ENCODE measurements around the gene PAXIP1. TPM values are rescaled to one million over a fixed set of nuclear protein-coding genes. Genes with fewer than 3 reads are reported as not detected.

PAXIP1 gene
- total and polyA plus RNA-seq, 9 donors: 7.9 to 14.9 (median 10.3) TPM

DNA sequence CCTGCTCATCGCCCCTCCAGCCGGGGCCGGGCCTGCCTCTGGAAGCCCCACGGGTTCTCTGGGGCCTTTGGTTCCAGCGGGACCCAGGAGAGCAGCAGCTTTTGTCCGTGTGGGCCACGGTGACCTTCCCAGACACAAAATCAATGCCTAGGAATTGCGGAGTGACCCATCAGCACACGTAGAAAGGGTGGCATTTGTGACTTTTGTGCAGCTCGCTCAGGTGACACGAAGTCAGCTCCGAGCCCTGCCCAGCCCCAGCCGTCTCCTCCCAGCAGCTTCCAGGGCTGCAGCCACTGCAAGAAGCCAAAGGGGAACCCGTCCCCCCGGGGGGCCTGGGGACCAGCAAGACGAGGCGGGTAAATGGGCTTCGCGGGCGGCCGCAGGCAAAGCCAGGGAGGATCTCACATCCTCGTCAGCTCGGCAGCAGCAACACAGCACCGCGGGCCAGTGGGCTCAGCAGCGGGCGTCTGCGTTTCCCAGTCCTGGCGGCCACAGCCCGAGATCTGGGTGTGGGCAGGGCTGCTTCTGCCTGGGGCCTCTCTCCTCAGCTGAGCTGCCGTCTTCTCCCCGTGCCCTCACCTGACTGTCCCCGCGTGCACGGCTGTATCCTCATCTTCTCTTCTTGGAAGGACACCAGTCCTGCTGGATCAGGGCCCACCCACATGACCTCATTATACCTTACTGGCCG is 88.5 kb downstream of the PAXIP1 start:
- no peaks in the 10 kb centered on the region for H3K4me1 ChIP-seq (ENCODE audit: insufficient read depth)
- peak in 1 of 5 donors; percentile 27 for DNase-seq
- intact Hi-C loops (cut with DNase I): loop anchor here in 1 of 4 donors (10.0 kb wide), 1 partner anchor 860 kb away; no protein-coding TSS in a partner anchor
- H3K4me3 ChIP-seq: no peak overlapping the region
- TF ChIP-seq, protein P1, sequence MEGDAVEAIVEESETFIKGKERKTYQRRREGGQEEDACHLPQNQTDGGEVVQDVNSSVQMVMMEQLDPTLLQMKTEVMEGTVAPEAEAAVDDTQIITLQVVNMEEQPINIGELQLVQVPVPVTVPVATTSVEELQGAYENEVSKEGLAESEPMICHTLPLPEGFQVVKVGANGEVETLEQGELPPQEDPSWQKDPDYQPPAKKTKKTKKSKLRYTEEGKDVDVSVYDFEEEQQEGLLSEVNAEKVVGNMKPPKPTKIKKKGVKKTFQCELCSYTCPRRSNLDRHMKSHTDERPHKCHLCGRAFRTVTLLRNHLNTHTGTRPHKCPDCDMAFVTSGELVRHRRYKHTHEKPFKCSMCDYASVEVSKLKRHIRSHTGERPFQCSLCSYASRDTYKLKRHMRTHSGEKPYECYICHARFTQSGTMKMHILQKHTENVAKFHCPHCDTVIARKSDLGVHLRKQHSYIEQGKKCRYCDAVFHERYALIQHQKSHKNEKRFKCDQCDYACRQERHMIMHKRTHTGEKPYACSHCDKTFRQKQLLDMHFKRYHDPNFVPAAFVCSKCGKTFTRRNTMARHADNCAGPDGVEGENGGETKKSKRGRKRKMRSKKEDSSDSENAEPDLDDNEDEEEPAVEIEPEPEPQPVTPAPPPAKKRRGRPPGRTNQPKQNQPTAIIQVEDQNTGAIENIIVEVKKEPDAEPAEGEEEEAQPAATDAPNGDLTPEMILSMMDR (IDR thresholded peaks at IDR 0.05): no peak
- no peak overlapping the region for H3K27ac ChIP-seq
- H3K27me3 ChIP-seq: no peaks in the 10 kb centered on the region
- no peaks in the 10 kb centered on the region for H3K36me3 ChIP-seq
- H3K9me3 ChIP-seq: no peaks in the 10 kb centered on the region
- WGBS, 3 donors: 32 to 72% (median 36%) methylated on average over 30 to 36 of the region's 36 CpGs

DNA sequence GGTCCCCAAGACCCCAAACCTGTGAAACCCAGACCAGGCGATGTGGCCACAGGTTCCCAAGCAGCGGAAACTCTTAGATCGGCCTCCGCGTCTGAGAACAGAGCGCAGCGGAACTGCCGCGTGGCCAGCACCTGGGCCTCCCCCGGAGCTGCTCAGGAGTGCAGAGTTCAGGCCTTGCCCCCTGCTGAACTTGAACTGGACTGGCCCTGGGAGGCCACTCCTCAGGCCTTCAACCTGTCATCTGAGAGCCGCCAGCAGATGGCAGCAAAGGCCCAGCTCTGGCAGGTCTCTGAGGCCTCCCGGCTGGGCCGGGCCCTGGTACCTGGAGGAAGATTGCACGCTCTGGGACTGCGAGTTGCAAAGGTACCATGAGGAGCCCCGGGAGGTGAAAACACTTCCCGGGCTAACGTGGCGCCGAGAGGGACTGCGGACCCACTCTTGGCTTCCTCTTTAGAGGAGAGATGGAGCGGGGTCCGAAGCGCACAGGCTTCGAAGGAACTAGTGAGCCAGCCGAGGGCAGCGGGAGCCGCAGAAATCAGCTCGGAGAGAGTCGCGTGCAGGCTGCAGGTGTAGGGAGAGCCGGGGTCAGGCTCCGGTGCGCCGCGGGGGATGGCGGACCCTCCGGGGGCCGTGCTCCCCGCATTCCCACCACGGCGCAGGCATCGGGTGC is 89.2 kb downstream of the PAXIP1 start:
- intact Hi-C loops (cut with DNase I): loop anchor here in 1 of 4 donors (10.0 kb wide), 1 partner anchor 861 kb away; no protein-coding TSS in a partner anchor
- no peak for TF ChIP-seq POLR2A (IDR thresholded peaks at IDR 0.05)
- TF ChIP-seq EP300 (IDR thresholded peaks at IDR 0.05): no peak
- TF ChIP-seq, protein P1 (IDR thresholded peaks at IDR 0.05): peak; percentile 55 to 82 (median 70)

DNA sequence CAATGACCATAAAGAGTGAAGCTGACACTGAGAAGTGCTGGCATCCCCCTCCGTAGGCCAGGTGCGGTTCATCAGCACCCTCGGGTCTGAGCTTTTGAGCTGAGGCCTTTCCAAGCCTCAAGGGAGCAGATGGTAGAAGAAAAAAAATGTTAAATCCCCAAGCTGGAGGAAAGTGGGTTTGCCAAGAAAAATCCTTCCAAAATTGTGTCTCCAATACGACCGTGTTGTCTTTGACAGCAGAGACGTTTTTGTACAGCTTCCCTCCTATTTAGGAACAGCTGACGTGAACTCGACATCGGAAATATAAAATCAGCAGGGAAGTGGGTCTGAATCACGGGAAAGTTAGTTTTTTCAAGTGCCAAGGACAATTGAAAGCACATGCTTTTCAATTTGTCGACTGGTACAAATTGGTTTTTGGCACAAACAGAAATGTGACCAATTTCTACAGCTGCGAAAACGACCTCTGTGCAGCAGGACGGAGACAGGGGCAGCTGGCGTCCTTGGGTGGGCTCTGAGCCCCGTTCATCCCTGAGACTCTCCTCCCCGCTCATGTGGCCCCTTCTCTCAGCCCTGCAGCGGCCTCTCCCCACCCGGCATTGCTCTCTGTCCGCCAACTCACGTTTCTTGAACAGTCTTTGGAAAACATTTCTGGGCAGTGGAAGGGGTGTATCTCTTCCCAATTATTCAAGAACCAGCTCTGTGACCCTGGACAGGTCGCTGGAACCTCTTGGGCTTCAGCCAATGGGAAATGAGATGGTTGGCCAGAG is 89.9 kb downstream of the PAXIP1 start:
- Histone ChIP-seq H3K36me3 (no peaks in the 10 kb centered on the region), H3K27me3 (no peaks in the 10 kb centered on the region), H3K27ac (no peak overlapping the region), H3K9me3 (no peaks in the 10 kb centered on the region), H3K4me1 (ENCODE audit: insufficient read depth) (no peaks in the 10 kb centered on the region), H3K4me3 (no peak overlapping the region)
- WGBS, 3 donors: 58 to 63% (median 60%) methylated on average over 22 of the region's 22 CpGs
- intact Hi-C loops (cut with DNase I): loop anchor here in 1 of 4 donors (10.0 kb wide), 1 partner anchor 862 kb away; no protein-coding TSS in a partner anchor
- DNase-seq: peak in 1 of 5 donors; percentile 18
- TF ChIP-seq EP300 (IDR thresholded peaks at IDR 0.05): no peak
- TF ChIP-seq, protein P1 (IDR thresholded peaks at IDR 0.05): no peak

More for the DNA sequence above, 89.2 kb downstream of the PAXIP1 start:
- no peaks in the 10 kb centered on the region for H3K27me3 ChIP-seq
- peak; percentile 74 to 90 (median 87) for DNase-seq
- H3K9me3 ChIP-seq: no peaks in the 10 kb centered on the region
- 7 to 9% (median 9%) methylated on average over 38 to 43 of the region's 43 CpGs for WGBS, 3 donors
- H3K27ac ChIP-seq: no peak overlapping the region
- no peaks in the 10 kb centered on the region for H3K4me1 ChIP-seq (ENCODE audit: insufficient read depth)
- H3K4me3 ChIP-seq: no peak overlapping the region
- H3K36me3 ChIP-seq: no peaks in the 10 kb centered on the region

DNA sequence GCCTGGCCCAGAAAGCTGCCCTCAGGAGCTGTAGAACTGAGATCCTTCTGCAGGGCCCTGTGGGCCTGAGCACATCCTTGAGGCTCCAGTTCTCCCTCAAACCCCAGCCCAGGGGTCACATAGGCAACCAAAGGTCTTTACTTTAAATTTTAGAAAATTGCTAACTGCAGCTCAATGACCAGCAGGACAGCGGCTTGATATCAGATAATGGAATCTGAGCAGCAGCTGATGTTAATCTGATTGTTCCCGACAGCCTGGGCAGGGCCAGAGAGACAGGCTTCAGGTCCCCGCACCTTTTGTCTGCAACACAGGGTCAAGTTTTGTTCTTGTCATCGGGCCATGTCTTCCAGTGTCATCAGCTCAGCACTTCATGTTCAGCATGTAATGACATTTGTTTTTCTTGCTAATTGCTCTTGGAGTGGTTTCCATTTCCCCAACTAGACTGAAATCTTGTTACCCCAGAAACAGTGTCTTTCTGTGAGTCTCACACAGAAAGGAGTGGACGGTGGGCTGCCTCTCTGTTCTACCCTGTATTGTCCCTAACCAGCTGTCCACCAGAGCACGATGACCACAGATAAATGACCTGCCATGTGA is 91.0 kb downstream of the PAXIP1 start:
- TF ChIP-seq, protein P1 (IDR thresholded peaks at IDR 0.05): no peak
- TF ChIP-seq POLR2A (IDR thresholded peaks at IDR 0.05) (no peak), EP300 (IDR thresholded peaks at IDR 0.05) (no peak)
- H3K36me3 ChIP-seq: no peaks in the 10 kb centered on the region
- WGBS, 3 donors: 82 to 88% (median 84%) methylated on average over 6 of the region's 6 CpGs
- no peaks in the 10 kb centered on the region for H3K27me3 ChIP-seq
- no peak for DNase-seq
- intact Hi-C loops (cut with DNase I): loop anchor here in 1 of 4 donors (10.0 kb wide), 1 partner anchor 863 kb away; no protein-coding TSS in a partner anchor
- H3K4me3 ChIP-seq: no peak overlapping the region
- H3K4me1 ChIP-seq (ENCODE audit: insufficient read depth): no peaks in the 10 kb centered on the region
- no peaks in the 10 kb centered on the region for H3K9me3 ChIP-seq
- H3K27ac ChIP-seq: no peak overlapping the region

Measured in ovary (tissue), 9 donors.